HepG2 (cell line): ENCODE data around the gene PFKFB4.

Experiments used
- CTCF ChIP-seq: sonication (generic); formaldehyde crosslinking; IDR thresholded peaks from 2 replicates; pipeline ENCODE4 v1.5.0; 2020; ENCODE audit warnings: mild to moderate bottlenecking, missing genetic modification reagents, moderate library complexity
- ZNF10 ChIP-seq: sonication (generic); formaldehyde crosslinking; IDR thresholded peaks from 2 replicates; pipeline ENCODE4 v1.4.0; 2020; ENCODE audit warnings: mild to moderate bottlenecking, low read depth, missing genetic modification reagents, borderline replicate concordance
- ZNF639 ChIP-seq: conservative IDR thresholded peaks from 2 replicates; pipeline ENCODE4 v1.6.1; 2018; ENCODE audit warnings: missing genetic modification reagents

- TF ChIP-seq ZNF10 (no peak), ZNF639 (no peak), CTCF (CRISPR knock-in tag) (no peak)
Measured at GRCh38 chr3:48528754-48529153, 27.8 kb downstream of the PFKFB4 start.
